HepG2 (cell line): Measurements from ENCODE around the gene KRTDAP. TPM values are rescaled to one million over a fixed set of nuclear protein-coding genes. Genes with fewer than 3 reads are reported as not detected.

Experiments
- BORCS8-MEF2B ChIP-seq: sonication (generic); formaldehyde crosslinking; IDR thresholded peaks from 2 replicates; pipeline ENCODE4 v1.8.0; 2022; ENCODE audit warnings: mild to moderate bottlenecking, missing genetic modification reagents
- ERF ChIP-seq: IDR thresholded peaks from 2 replicates; pipeline ENCODE4 v1.6.1; 2018; ENCODE audit warnings: missing biosample characterization, missing genetic modification reagents
- GFI1 ChIP-seq: sonication (generic); formaldehyde crosslinking; IDR thresholded peaks from 2 replicates; pipeline ENCODE4 v1.5.0; 2020; ENCODE audit warnings: missing genetic modification reagents, mild to moderate bottlenecking, borderline replicate concordance
- HDAC2 ChIP-seq: sonication (generic); formaldehyde crosslinking; IDR thresholded peaks from 2 replicates; pipeline ENCODE4 v1.4.0; 2020; ENCODE audit warnings: missing genetic modification reagents
- HNF4G ChIP-seq, 2 experiments: sonication (generic) in 1 of 2; formaldehyde crosslinking in 1 of 2; IDR thresholded peaks; 2 replicates each; pipeline versions ENCODE4 v1.4.0 to v1.6.1; 2011 to 2020; ENCODE audit warnings: borderline replicate concordance in 2 of 2, low read depth in 2 of 2, mild to moderate bottlenecking in 2 of 2, low read length in 1 of 2, missing genetic modification reagents in 1 of 2, moderate library complexity in 1 of 2
- IRF2 ChIP-seq: IDR thresholded peaks from 2 replicates; pipeline ENCODE4 v1.6.1; 2018; ENCODE audit warnings: missing genetic modification reagents, missing compliant biosample characterization
- KDM2A ChIP-seq: sonication (generic); formaldehyde crosslinking; IDR thresholded peaks from 2 replicates; pipeline ENCODE4 v1.4.0; 2020; ENCODE audit warnings: low read depth, missing genetic modification reagents, borderline replicate concordance
- LCORL ChIP-seq, 2 experiments: fragments of 450-650 bp in 1 of 2; sonication (generic) in 1 of 2; formaldehyde crosslinking in 1 of 2; IDR thresholded peaks; 2 replicates each; pipeline versions ENCODE4 v1.5.0 to v1.6.1; 2017 to 2020; ENCODE audit warnings: antibody characterized with exemption in 1 of 2, missing genetic modification reagents in 1 of 2
- MAZ ChIP-seq, 2 experiments: sonication (generic) in 1 of 2; formaldehyde crosslinking in 1 of 2; IDR thresholded peaks; 2 replicates each; pipeline versions ENCODE4 v1.5.0 to v1.6.1; 2012 to 2020; ENCODE audit warnings: low read depth in 2 of 2, mild to moderate bottlenecking in 2 of 2, borderline replicate concordance in 1 of 2, improper control_type of control experiment in 1 of 2, low read length in 1 of 2, missing genetic modification reagents in 1 of 2, moderate library complexity in 1 of 2
- MYNN ChIP-seq: sonication (generic); formaldehyde crosslinking; IDR thresholded peaks from 2 replicates; pipeline ENCODE4 v1.4.0; 2020; ENCODE audit warnings: mild to moderate bottlenecking, low read depth, missing genetic modification reagents
- RAD21 ChIP-seq: fragments of 450-650 bp; formaldehyde crosslinking; IDR thresholded peaks from 2 replicates; pipeline ENCODE4 v1.5.0; 2020; ENCODE audit warnings: mild to moderate bottlenecking
- RFX3 ChIP-seq: IDR thresholded peaks from 2 replicates; pipeline ENCODE4 v1.6.1; 2016; ENCODE audit warnings: missing biosample characterization, missing genetic modification reagents
- SALL1 ChIP-seq: sonication (generic); formaldehyde crosslinking; IDR thresholded peaks from 2 replicates; pipeline ENCODE4 v1.8.0; 2022; ENCODE audit warnings: mild to moderate bottlenecking, missing genetic modification reagents
- SOX6 ChIP-seq, 2 experiments: fragments of 450-650 bp in 1 of 2; sonication (generic) in 1 of 2; formaldehyde crosslinking in 1 of 2; IDR thresholded peaks; 2 replicates each; pipeline versions ENCODE4 v1.4.0 to v1.6.1; 2017 to 2020; ENCODE audit warnings: antibody characterized with exemption in 1 of 2, mild to moderate bottlenecking in 1 of 2, missing genetic modification reagents in 1 of 2
- STAG1 ChIP-seq: sonication (generic); formaldehyde crosslinking; IDR thresholded peaks from 2 replicates; pipeline ENCODE4 v1.4.0; 2020; ENCODE audit warnings: missing genetic modification reagents
- ZBTB42 ChIP-seq: sonication (generic); formaldehyde crosslinking; IDR thresholded peaks from 2 replicates; pipeline ENCODE4 v1.5.0; 2020; ENCODE audit warnings: mild to moderate bottlenecking, missing genetic modification reagents
- ZNF350 ChIP-seq: sonication (generic); formaldehyde crosslinking; IDR thresholded peaks from 2 replicates; pipeline ENCODE4 v1.4.0; 2020; ENCODE audit warnings: mild to moderate bottlenecking, low read depth, missing genetic modification reagents, borderline replicate concordance
- ZNF367 ChIP-seq: sonication (generic); formaldehyde crosslinking; IDR thresholded peaks from 2 replicates; pipeline ENCODE4 v1.4.0; 2020; ENCODE audit warnings: missing genetic modification reagents, borderline replicate concordance
- ZNF44 ChIP-seq: sonication (generic); formaldehyde crosslinking; IDR thresholded peaks from 2 replicates; pipeline ENCODE4 v1.5.1; 2020; ENCODE audit warnings: mild to moderate bottlenecking, missing genetic modification reagents
- ZNF605 ChIP-seq: sonication (generic); formaldehyde crosslinking; IDR thresholded peaks from 2 replicates; pipeline ENCODE4 v1.8.0; 2022; ENCODE audit warnings: mild to moderate bottlenecking, missing genetic modification reagents
- ZNF749 ChIP-seq: sonication (generic); formaldehyde crosslinking; IDR thresholded peaks from 2 replicates; pipeline ENCODE4 v1.8.0; 2022; ENCODE audit warnings: mild to moderate bottlenecking, missing genetic modification reagents, moderate library complexity, borderline replicate concordance
- ZNF883 ChIP-seq: sonication (generic); formaldehyde crosslinking; IDR thresholded peaks from 2 replicates; pipeline ENCODE4 v1.5.1; 2020; ENCODE audit warnings: mild to moderate bottlenecking, missing genetic modification reagents; ENCODE audit errors: not compliant biosample characterization
- polyA plus RNA-seq, 8 experiments: library from polyadenylated mRNA; depleted of rRNA in 3 of 8; stranded (reverse) in 7 of 8; unstranded in 1 of 8; fragments of >200 nt; fragmentation: Illumina TruSeq in 4 of 8; extraction: Trizol in 4 of 8; gene quantifications; 2 replicates each; pipeline versions ENCODE4 v1.2.1 to v1.2.3, GENCODE V29; 2011 to 2016; ENCODE audit warnings: low read depth in 4 of 8, missing spikeins in 1 of 8, mixed read lengths in 1 of 8; ENCODE audit not compliant: insufficient read depth in 1 of 8
- total RNA-seq, 5 experiments: library from RNA; depleted of rRNA; stranded (reverse); fragments of >200 nt; fragmentation: Illumina TruSeq; extraction: Trizol; gene quantifications; 2 replicates each; pipeline ENCODE4 v1.2.3, GENCODE V29; 2016; ENCODE audit warnings: low read depth in 1 of 5
- TF ChIP-seq, protein P1 (sequence below): sonication (generic); formaldehyde crosslinking; IDR thresholded peaks from 2 replicates; pipeline ENCODE4 v1.5.0; 2020; ENCODE audit warnings: mild to moderate bottlenecking, missing genetic modification reagents, moderate library complexity
- TF ChIP-seq, protein P2 (sequence below): sonication (generic); formaldehyde crosslinking; IDR thresholded peaks from 2 replicates; pipeline ENCODE4 v1.5.0; 2020; ENCODE audit warnings: mild to moderate bottlenecking, missing genetic modification reagents
- TF ChIP-seq, protein P3 (sequence below): IDR thresholded peaks from 2 replicates; pipeline ENCODE4 v1.6.1; 2018; ENCODE audit warnings: missing genetic modification reagents, mild to moderate bottlenecking, missing compliant biosample characterization

KRTDAP gene
- total and polyA plus RNA-seq, 2 of the 13 experiments (the other 11 are each of a cell fraction or from before 2014, with no cell fraction given) = 0.86 to 1.5 TPM

DNA sequence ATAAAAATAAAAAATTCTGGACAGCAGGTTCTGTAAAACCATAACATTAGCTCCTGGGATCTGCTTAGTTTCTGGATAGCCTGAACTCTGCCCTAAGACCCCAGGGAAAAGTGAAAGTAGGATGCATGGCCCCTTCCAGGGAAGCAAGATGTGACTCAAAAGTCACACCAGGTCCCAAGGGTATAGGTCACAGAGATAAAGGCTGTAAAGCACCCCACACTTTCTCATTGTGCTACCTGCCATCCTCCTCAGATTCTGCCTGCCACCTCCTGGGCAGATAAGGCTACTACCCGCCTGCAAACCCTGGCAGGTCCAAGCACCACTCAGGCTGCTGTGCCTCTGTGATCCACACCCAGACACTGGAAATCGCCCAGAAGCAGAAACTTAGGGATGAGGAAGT lies 21.6 kb downstream of the KRTDAP start (continued):
- peak; percentile 39; the same call in 1 of the 2 replicates for TF ChIP-seq HNF4G (IDR thresholded peaks at IDR 0.05; ENCODE audit: borderline replicate concordance, low read depth, low read length)
- TF ChIP-seq HNF4G (CRISPR knock-in tag; IDR thresholded peaks at IDR 0.05; ENCODE audit: borderline replicate concordance, low read depth) = no peak
- TF ChIP-seq ZNF367 = no peak
- no peak for TF ChIP-seq GFI1
- TF ChIP-seq ERF (CRISPR knock-in tag) = peak; percentile 54; the same call in 1 of the 2 replicates
- no peak for TF ChIP-seq LCORL (IDR thresholded peaks at IDR 0.05)
- peak; percentile 65; the same call in 1 of the 2 replicates for TF ChIP-seq LCORL (CRISPR knock-in tag; IDR thresholded peaks at IDR 0.05)
- no peak for TF ChIP-seq ZBTB42 (CRISPR knock-in tag)
- TF ChIP-seq RAD21 (CRISPR knock-in tag) = peak; percentile 92
- TF ChIP-seq ZNF44 (CRISPR knock-in tag) = no peak
- TF ChIP-seq, protein P1, sequence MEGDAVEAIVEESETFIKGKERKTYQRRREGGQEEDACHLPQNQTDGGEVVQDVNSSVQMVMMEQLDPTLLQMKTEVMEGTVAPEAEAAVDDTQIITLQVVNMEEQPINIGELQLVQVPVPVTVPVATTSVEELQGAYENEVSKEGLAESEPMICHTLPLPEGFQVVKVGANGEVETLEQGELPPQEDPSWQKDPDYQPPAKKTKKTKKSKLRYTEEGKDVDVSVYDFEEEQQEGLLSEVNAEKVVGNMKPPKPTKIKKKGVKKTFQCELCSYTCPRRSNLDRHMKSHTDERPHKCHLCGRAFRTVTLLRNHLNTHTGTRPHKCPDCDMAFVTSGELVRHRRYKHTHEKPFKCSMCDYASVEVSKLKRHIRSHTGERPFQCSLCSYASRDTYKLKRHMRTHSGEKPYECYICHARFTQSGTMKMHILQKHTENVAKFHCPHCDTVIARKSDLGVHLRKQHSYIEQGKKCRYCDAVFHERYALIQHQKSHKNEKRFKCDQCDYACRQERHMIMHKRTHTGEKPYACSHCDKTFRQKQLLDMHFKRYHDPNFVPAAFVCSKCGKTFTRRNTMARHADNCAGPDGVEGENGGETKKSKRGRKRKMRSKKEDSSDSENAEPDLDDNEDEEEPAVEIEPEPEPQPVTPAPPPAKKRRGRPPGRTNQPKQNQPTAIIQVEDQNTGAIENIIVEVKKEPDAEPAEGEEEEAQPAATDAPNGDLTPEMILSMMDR (CRISPR knock-in tag) = peak; percentile 94
- no peak for TF ChIP-seq MAZ (IDR thresholded peaks at IDR 0.05; ENCODE audit: borderline replicate concordance, low read depth, low read length)
- 0 out of 2 replicates have a peak, but pooled peaks have one; percentile 26 for TF ChIP-seq MAZ (CRISPR knock-in tag; IDR thresholded peaks at IDR 0.05; ENCODE audit: low read depth)
- TF ChIP-seq, protein P2, sequence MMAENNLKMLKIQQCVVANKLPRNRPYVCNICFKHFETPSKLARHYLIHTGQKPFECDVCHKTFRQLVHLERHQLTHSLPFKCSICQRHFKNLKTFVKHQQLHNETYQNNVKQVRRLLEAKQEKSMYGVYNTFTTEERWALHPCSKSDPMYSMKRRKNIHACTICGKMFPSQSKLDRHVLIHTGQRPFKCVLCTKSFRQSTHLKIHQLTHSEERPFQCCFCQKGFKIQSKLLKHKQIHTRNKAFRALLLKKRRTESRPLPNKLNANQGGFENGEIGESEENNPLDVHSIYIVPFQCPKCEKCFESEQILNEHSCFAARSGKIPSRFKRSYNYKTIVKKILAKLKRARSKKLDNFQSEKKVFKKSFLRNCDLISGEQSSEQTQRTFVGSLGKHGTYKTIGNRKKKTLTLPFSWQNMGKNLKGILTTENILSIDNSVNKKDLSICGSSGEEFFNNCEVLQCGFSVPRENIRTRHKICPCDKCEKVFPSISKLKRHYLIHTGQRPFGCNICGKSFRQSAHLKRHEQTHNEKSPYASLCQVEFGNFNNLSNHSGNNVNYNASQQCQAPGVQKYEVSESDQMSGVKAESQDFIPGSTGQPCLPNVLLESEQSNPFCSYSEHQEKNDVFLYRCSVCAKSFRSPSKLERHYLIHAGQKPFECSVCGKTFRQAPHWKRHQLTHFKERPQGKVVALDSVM (CRISPR knock-in tag) = 0 out of 2 replicates have a peak, but pooled peaks have one; percentile 18
- TF ChIP-seq ZNF883 (CRISPR knock-in tag) = no peak
- TF ChIP-seq RFX3 = no peak
- peak; percentile 32; the same call in 1 of the 2 replicates for TF ChIP-seq BORCS8-MEF2B
- TF ChIP-seq, protein P3, sequence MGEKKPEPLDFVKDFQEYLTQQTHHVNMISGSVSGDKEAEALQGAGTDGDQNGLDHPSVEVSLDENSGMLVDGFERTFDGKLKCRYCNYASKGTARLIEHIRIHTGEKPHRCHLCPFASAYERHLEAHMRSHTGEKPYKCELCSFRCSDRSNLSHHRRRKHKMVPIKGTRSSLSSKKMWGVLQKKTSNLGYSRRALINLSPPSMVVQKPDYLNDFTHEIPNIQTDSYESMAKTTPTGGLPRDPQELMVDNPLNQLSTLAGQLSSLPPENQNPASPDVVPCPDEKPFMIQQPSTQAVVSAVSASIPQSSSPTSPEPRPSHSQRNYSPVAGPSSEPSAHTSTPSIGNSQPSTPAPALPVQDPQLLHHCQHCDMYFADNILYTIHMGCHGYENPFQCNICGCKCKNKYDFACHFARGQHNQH = peak; percentile 19; the same call in 1 of the 2 replicates
- TF ChIP-seq IRF2 (CRISPR knock-in tag) = 0 out of 2 replicates have a peak, but pooled peaks have one; percentile 38
- TF ChIP-seq STAG1 (CRISPR knock-in tag) = peak; percentile 95
- TF ChIP-seq SOX6 (IDR thresholded peaks at IDR 0.05) = no peak
- TF ChIP-seq SOX6 (CRISPR knock-in tag; IDR thresholded peaks at IDR 0.05) = peak; percentile 19; the same call in 1 of the 2 replicates
- no peak for TF ChIP-seq MYNN
- peak; percentile 33; the same call in 1 of the 2 replicates for TF ChIP-seq HDAC2 (CRISPR knock-in tag)
- peak; percentile 44; the same call in 1 of the 2 replicates for TF ChIP-seq ZNF605 (CRISPR knock-in tag)
- 0 out of 2 replicates have a peak, but pooled peaks have one; percentile 31 for TF ChIP-seq ZNF350 (CRISPR knock-in tag)
- no peak for TF ChIP-seq ZNF749 (CRISPR knock-in tag)
- peak; percentile 66 for TF ChIP-seq SALL1 (CRISPR knock-in tag)
- TF ChIP-seq KDM2A = peak; percentile 52; the same call in 1 of the 2 replicates
